ENCODE measurements around the gene LYL1. TPM values are rescaled to one million over a fixed set of nuclear protein-coding genes. Genes with fewer than 3 reads are reported as not detected.

The LYL1 gene
- total RNA-seq = 1.5 and 6.9 TPM in 2 replicates

GRCh38 chr19:13102666-13103580 is at the start of gene LYL1:
LYL1 (minus strand) TSS chr19:13102858; CDS start chr19:13101171, 1,687 bp downstream.

GRCh38 chr19:13150187-13150930 is 47.7 kb upstream of the LYL1 start, which contains the start of the genes IER2 and STX10:
IER2 (plus strand) TSS chr19:13150411; CDS start chr19:13153187, 2,776 bp downstream.
STX10 (minus strand) TSS chr19:13150375; CDS start chr19:13150173, 202 bp downstream.

GRCh38 chr19:13117772-13118423 is 15.2 kb upstream of the LYL1 start, which contains the start of gene NACC1:
NACC1 (plus strand) TSS chr19:13118264; CDS start chr19:13135208, 16,944 bp downstream.

GRCh38 chr19:13116282-13117175 is 13.9 kb upstream of the LYL1 start, which contains the start of gene TRMT1:
TRMT1 (minus strand) TSS chr19:13116740; CDS start chr19:13116399, 341 bp downstream.

Other genes starting within 250 kb of the LYL1 start
- gene DNASE2, start 221.4 kb downstream of the LYL1 start, total RNA-seq = 11.5 and 37.2 TPM in 2 replicates
- not detected in 2 replicates for gene KLF1, start 215.7 kb downstream of the LYL1 start, total RNA-seq
- gene GCDH, start 211.7 kb downstream of the LYL1 start, total RNA-seq = 32.4 and 35.7 TPM in 2 replicates
- gene SYCE2, start 183.6 kb downstream of the LYL1 start, total RNA-seq = 0.22 TPM in 1 of 2 replicates, not detected in the other
- gene FARSA, start 169.1 kb downstream of the LYL1 start, total RNA-seq = 98.8 and 109 TPM in 2 replicates
- 1,645 and 6,576 TPM in 2 replicates for gene CALR, start 164.2 kb downstream of the LYL1 start, total RNA-seq
- 93.7 and 179 TPM in 2 replicates for gene RAD23A, start 157.0 kb downstream of the LYL1 start, total RNA-seq
- 15.8 and 19.3 TPM in 2 replicates for gene GADD45GIP1, start 145.6 kb downstream of the LYL1 start, total RNA-seq
- gene DAND5, start 133.3 kb downstream of the LYL1 start, total RNA-seq = 0.14 TPM in 1 of 2 replicates, not detected in the other
- gene NFIX, start 107.4 kb downstream of the LYL1 start, total RNA-seq = 37.2 and 41.9 TPM in 2 replicates
- gene TRMT1, start 13.9 kb upstream of the LYL1 start, total RNA-seq = 33.5 and 45.1 TPM in 2 replicates
- gene NACC1, start 15.4 kb upstream of the LYL1 start, total RNA-seq = 85.6 and 148 TPM in 2 replicates
- 63.0 and 69.0 TPM in 2 replicates for gene STX10, start 47.5 kb upstream of the LYL1 start, total RNA-seq
- gene IER2, start 47.6 kb upstream of the LYL1 start, total RNA-seq = 45.7 and 87.5 TPM in 2 replicates